Measurements from ENCODE around the gene TESK1. TPM values are rescaled to one million over a fixed set of nuclear protein-coding genes. Genes with fewer than 3 reads are reported as not detected.

The TESK1 gene, protein sequence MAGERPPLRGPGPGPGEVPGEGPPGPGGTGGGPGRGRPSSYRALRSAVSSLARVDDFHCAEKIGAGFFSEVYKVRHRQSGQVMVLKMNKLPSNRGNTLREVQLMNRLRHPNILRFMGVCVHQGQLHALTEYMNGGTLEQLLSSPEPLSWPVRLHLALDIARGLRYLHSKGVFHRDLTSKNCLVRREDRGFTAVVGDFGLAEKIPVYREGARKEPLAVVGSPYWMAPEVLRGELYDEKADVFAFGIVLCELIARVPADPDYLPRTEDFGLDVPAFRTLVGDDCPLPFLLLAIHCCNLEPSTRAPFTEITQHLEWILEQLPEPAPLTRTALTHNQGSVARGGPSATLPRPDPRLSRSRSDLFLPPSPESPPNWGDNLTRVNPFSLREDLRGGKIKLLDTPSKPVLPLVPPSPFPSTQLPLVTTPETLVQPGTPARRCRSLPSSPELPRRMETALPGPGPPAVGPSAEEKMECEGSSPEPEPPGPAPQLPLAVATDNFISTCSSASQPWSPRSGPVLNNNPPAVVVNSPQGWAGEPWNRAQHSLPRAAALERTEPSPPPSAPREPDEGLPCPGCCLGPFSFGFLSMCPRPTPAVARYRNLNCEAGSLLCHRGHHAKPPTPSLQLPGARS
- total RNA-seq: 9.3 TPM
- 32.8 TPM for polyA plus RNA-seq
- long read RNA-seq, donor 1, partial matches to known transcripts: 0 of 2 reads
- long read RNA-seq, donor 1, other reads (novel, unspliced or antisense): 0 of 2 reads
- long read RNA-seq, donor 2: 0 reads
- long read RNA-seq, donor 3, transcript TESK1-201 (10 exons, 2,421 nt): major isoform, 8 of 8 reads
- long read RNA-seq, donor 3, partial matches to known transcripts: 0 of 8 reads
- long read RNA-seq, donor 3, other reads (novel, unspliced or antisense): 0 of 8 reads
- long read RNA-seq, donor 4, partial matches to known transcripts: 5 of 8 reads
- long read RNA-seq, donor 4, other reads (novel, unspliced or antisense): 0 of 8 reads
- long read RNA-seq, donor 5, transcript TESK1-201 (10 exons, 2,421 nt): major isoform, 5 of 12 reads
- long read RNA-seq, donor 5, partial matches to known transcripts: 6 of 12 reads
- long read RNA-seq, donor 5, other reads (novel, unspliced or antisense): 0 of 12 reads
- long read RNA-seq, donor 6, partial matches to known transcripts: 0 of 173 reads
- long read RNA-seq, donor 6, other reads (novel, unspliced or antisense): 170 of 173 reads
- long read RNA-seq, donor 7: 0 reads
- long read RNA-seq, donor 8, partial matches to known transcripts: 0 of 1 reads
- long read RNA-seq, donor 8, other reads (novel, unspliced or antisense): 0 of 1 reads
- long read RNA-seq, donor 9, partial matches to known transcripts: 9 of 13 reads
- long read RNA-seq, donor 9, other reads (novel, unspliced or antisense): 0 of 13 reads
- long read RNA-seq, donor 10, partial matches to known transcripts: 27 of 30 reads
- long read RNA-seq, donor 10, other reads (novel, unspliced or antisense): 0 of 30 reads

DNA sequence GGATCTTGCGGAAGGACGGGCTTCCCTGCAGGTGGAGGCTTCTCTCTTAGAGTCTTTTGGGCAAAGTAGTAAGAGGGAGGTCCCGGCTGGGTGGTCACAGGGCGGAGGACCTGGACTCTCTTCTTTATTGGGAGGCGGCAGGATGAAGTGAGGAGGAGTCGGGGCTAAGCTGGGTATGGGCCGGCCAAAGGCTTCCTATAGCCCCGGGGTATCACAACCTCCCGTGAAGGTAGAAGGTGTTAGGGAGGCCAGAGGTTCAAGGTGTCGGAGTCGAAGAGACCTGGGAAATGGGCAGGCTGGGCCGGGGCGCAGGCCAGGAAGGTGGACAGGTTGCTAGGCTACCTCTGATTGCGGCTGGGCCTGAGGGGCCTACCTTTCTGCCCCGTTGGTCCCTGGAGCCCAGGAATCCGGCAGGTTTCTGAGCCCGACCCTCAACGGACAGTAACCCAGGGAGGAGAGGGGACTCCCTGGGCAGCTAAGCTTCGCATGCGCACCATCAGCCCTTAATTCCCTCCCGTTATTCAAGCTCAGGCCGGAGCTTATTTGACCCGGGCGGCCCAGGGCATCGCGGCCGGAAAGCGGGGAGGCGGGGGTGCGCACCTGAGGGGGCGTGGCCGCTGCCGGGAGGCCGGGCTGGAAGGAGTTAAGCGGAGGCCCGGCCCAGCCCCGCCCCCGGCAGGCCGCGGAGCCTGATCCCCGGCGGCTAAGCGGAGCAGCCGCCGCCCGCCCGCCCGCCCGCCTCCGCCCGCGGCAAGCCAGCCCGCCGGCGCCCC lies at the start of gene TESK1:
TSS of gene TESK1 (plus strand) at position 685 of the 773 bp plus-strand sequence. CDS start 358 bp downstream, outside the sequence.
- peaks cover 22 to 26% of the 10 kb centered on the region in 2 donors for H3K36me3 ChIP-seq (ENCODE audit: control insufficient read depth in 2 of 2, insufficient read depth in 2 of 2, low read length in 1 of 2)
- H3K27me3 ChIP-seq (ENCODE audit: control insufficient read depth in 2 of 2, insufficient read depth in 1 of 2, low read length in 1 of 2): no peaks in the 10 kb centered on the region
- H3K9me3 ChIP-seq (ENCODE audit: control insufficient read depth in 2 of 2, insufficient read depth in 1 of 2, low read length in 1 of 2): no peaks in the 10 kb centered on the region
- peak in 6 of 9 donors; percentile 44 to 84 (median 74) for DNase-seq (ENCODE audit: low read depth in 6 of 9, low spot score in 9 of 9)
- peak within 1 kb of the TSS; percentile 70 to 86 for H3K4me3 ChIP-seq (ENCODE audit: low read length in 2 of 2)
- peak within 1 kb of the TSS; percentile 92 to 93 for H3K27ac ChIP-seq (ENCODE audit: low read depth in 1 of 2, low read length in 1 of 2)
- H3K4me1 ChIP-seq (ENCODE audit: control insufficient read depth in 2 of 2, insufficient read depth in 2 of 2, low read length in 2 of 2): peaks cover 10 to 35% of the 10 kb centered on the region in 2 donors
- WGBS: 1% methylated on average over 55 of the region's 55 CpGs

DNA sequence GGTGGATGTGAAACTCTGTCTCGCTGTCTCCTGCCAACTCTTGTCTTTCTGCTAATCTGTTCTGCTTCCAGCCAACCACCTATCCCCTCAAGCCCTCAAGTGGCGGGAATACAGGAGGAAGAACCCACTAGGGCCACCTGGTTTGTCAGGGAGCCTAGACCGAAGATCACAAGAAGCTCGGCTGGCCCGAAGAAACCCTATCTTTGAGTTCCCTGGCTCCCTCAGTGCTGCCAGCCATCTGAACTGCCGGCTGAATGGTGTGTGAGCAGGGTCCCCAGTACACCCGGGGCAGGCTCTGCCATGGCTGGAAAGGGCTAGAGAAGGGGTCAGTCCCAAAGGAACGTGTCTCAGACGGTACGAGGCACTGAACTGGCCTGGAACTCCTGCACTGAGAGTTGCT lies 49.2 kb upstream of the TESK1 start:
- WGBS: 97% methylated on average over 10 of the region's 10 CpGs
- Histone ChIP-seq H3K4me1 (ENCODE audit: control insufficient read depth in 2 of 2, insufficient read depth in 2 of 2, low read length in 2 of 2) (no peaks in the 10 kb centered on the region), H3K27ac (ENCODE audit: low read depth in 1 of 2, low read length in 1 of 2) (no peak overlapping the region), H3K9me3 (ENCODE audit: control insufficient read depth in 2 of 2, insufficient read depth in 1 of 2, low read length in 1 of 2) (no peaks in the 10 kb centered on the region), H3K27me3 (ENCODE audit: control insufficient read depth in 2 of 2, insufficient read depth in 1 of 2, low read length in 1 of 2) (no peaks in the 10 kb centered on the region), H3K4me3 (ENCODE audit: low read length in 2 of 2) (no peak overlapping the region), H3K36me3 (ENCODE audit: control insufficient read depth in 2 of 2, insufficient read depth in 2 of 2, low read length in 1 of 2) (no peaks in the 10 kb centered on the region)
- DNase-seq (ENCODE audit: low read depth in 6 of 9, low spot score in 9 of 9): no peak

DNA sequence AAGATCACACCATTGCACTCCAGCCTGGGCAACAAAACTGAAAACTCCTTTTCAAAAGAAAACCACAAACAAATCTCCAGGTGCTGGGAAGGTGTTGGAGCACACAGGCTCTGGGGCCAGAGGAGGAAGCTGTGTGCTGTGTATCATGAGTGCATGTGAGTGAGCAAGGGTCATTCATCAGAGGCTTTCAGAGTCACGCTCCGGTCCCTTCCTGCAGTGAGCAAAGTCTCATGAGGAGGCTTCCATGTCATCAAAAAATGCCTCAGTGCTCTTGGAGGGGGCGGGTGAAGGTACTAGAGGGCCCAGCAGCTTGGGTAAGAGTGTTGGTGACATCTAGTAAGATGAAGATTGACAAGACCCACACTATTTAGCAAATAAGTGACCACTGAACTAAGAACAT lies 48.3 kb upstream of the TESK1 start:
- no peaks in the 10 kb centered on the region for H3K27me3 ChIP-seq (ENCODE audit: control insufficient read depth in 2 of 2, insufficient read depth in 1 of 2, low read length in 1 of 2)
- H3K36me3 ChIP-seq (ENCODE audit: control insufficient read depth in 2 of 2, insufficient read depth in 2 of 2, low read length in 1 of 2): no peaks in the 10 kb centered on the region
- 94% methylated on average over 3 of the region's 3 CpGs for WGBS
- H3K9me3 ChIP-seq (ENCODE audit: control insufficient read depth in 2 of 2, insufficient read depth in 1 of 2, low read length in 1 of 2): no peaks in the 10 kb centered on the region
- no peak overlapping the region for H3K4me3 ChIP-seq (ENCODE audit: low read length in 2 of 2)
- no peak overlapping the region for H3K27ac ChIP-seq (ENCODE audit: low read depth in 1 of 2, low read length in 1 of 2)
- no peak for DNase-seq (ENCODE audit: low read depth in 6 of 9, low spot score in 9 of 9)
- no peaks in the 10 kb centered on the region for H3K4me1 ChIP-seq (ENCODE audit: control insufficient read depth in 2 of 2, insufficient read depth in 2 of 2, low read length in 2 of 2)

DNA sequence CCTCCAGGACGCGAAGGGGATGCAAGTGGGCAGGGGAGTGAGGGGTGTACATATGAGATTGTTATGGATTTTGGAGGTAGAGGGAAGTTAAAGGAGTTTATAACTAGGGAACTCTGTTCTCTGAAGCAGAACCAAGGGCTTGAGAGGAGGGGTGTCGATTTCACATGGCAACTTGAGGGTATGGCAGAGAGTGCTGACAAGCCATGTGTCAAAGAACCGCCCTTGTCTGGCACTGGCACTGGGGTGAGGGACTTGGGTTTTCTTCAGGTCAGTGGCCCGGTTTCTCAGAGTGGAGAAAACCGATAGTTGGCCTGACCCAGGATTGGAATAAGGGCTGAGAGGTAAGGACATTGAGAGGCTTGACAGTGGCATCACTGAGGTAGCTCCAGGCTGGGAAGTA lies 47.7 kb upstream of the TESK1 start:
- no peak overlapping the region for H3K4me3 ChIP-seq (ENCODE audit: low read length in 2 of 2)
- 96% methylated on average over 6 of the region's 6 CpGs for WGBS
- no peaks in the 10 kb centered on the region for H3K4me1 ChIP-seq (ENCODE audit: control insufficient read depth in 2 of 2, insufficient read depth in 2 of 2, low read length in 2 of 2)
- H3K27me3 ChIP-seq (ENCODE audit: control insufficient read depth in 2 of 2, insufficient read depth in 1 of 2, low read length in 1 of 2): no peaks in the 10 kb centered on the region
- no peak overlapping the region for H3K27ac ChIP-seq (ENCODE audit: low read depth in 1 of 2, low read length in 1 of 2)
- no peaks in the 10 kb centered on the region for H3K36me3 ChIP-seq (ENCODE audit: control insufficient read depth in 2 of 2, insufficient read depth in 2 of 2, low read length in 1 of 2)
- no peaks in the 10 kb centered on the region for H3K9me3 ChIP-seq (ENCODE audit: control insufficient read depth in 2 of 2, insufficient read depth in 1 of 2, low read length in 1 of 2)
- DNase-seq (ENCODE audit: low read depth in 6 of 9, low spot score in 9 of 9): no peak

DNA sequence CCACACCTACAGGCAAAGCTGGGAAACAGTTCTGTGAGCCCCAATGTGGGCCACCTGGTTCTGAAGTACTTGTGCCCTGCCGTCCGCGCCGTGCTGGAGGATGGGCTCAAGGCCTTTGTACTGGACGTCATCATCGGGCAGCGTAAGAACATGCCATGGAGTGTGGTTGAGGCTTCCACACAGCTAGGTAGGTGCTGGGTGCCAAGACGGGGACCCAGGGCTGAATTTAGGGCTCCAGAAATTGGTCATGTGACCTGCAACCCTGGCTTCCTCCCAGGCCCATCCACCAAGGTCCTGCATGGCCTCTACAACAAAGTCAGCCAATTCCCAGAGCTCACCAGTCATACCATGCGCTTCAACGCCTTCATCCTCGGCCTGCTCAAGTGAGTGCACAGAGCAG lies 46.9 kb upstream of the TESK1 start:
- H3K9me3 ChIP-seq (ENCODE audit: control insufficient read depth in 2 of 2, insufficient read depth in 1 of 2, low read length in 1 of 2): no peaks in the 10 kb centered on the region
- no peaks in the 10 kb centered on the region for H3K27me3 ChIP-seq (ENCODE audit: control insufficient read depth in 2 of 2, insufficient read depth in 1 of 2, low read length in 1 of 2)
- no peaks in the 10 kb centered on the region for H3K4me1 ChIP-seq (ENCODE audit: control insufficient read depth in 2 of 2, insufficient read depth in 2 of 2, low read length in 2 of 2)
- WGBS: 96% methylated on average over 11 of the region's 11 CpGs
- no peak for DNase-seq (ENCODE audit: low read depth in 6 of 9, low spot score in 9 of 9)
- no peaks in the 10 kb centered on the region for H3K36me3 ChIP-seq (ENCODE audit: control insufficient read depth in 2 of 2, insufficient read depth in 2 of 2, low read length in 1 of 2)
- H3K4me3 ChIP-seq (ENCODE audit: low read length in 2 of 2): no peak overlapping the region
- H3K27ac ChIP-seq (ENCODE audit: low read depth in 1 of 2, low read length in 1 of 2): no peak overlapping the region

DNA sequence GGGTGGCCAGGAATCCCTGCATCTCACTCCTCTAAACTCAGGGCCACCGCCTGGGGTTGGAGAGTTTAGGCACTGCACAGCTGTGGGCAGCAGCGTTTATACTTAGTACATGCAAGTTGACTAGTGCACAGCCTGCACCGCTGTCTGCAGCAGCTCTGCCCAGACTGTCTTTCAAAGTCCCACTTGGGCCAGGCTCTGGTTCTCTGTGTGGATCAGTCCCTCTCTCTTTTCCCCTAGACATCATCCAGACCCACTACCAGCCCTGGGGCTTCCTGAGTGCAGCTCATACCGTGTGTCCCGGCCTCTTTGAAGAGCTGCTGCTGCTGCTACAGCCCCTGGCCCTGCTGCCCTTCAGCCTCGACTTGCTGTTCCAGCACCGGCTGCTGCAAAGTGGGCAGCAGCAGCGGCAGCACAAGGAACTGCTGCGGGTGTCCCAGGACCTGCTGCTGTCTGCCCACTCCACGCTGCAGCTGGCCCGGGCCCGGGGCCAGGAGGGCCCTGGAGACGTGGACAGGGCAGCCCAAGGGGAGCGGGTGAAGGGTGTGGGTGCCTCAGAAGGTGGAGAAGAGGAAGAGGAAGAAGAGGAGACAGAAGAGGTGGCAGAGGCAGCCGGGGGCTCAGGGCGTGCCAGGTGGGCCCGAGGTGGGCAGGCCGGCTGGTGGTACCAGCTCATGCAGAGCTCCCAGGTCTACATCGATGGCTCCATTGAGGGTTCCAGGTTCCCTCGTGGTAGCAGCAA lies 45.1 kb upstream of the TESK1 start:
- 95% methylated on average over 20 of the region's 20 CpGs for whole genome bisulfite sequencing
- no peak for DNase-seq (ENCODE audit: low read depth in 6 of 9, low spot score in 9 of 9)
- Histone ChIP-seq H3K27ac (ENCODE audit: low read depth in 1 of 2, low read length in 1 of 2) (no peak overlapping the region), H3K27me3 (ENCODE audit: control insufficient read depth in 2 of 2, insufficient read depth in 1 of 2, low read length in 1 of 2) (no peaks in the 10 kb centered on the region), H3K9me3 (ENCODE audit: control insufficient read depth in 2 of 2, insufficient read depth in 1 of 2, low read length in 1 of 2) (no peaks in the 10 kb centered on the region), H3K4me3 (ENCODE audit: low read length in 2 of 2) (no peak overlapping the region), H3K4me1 (ENCODE audit: control insufficient read depth in 2 of 2, insufficient read depth in 2 of 2, low read length in 2 of 2) (no peaks in the 10 kb centered on the region), H3K36me3 (ENCODE audit: control insufficient read depth in 2 of 2, insufficient read depth in 2 of 2, low read length in 1 of 2) (no peaks in the 10 kb centered on the region)

DNA sequence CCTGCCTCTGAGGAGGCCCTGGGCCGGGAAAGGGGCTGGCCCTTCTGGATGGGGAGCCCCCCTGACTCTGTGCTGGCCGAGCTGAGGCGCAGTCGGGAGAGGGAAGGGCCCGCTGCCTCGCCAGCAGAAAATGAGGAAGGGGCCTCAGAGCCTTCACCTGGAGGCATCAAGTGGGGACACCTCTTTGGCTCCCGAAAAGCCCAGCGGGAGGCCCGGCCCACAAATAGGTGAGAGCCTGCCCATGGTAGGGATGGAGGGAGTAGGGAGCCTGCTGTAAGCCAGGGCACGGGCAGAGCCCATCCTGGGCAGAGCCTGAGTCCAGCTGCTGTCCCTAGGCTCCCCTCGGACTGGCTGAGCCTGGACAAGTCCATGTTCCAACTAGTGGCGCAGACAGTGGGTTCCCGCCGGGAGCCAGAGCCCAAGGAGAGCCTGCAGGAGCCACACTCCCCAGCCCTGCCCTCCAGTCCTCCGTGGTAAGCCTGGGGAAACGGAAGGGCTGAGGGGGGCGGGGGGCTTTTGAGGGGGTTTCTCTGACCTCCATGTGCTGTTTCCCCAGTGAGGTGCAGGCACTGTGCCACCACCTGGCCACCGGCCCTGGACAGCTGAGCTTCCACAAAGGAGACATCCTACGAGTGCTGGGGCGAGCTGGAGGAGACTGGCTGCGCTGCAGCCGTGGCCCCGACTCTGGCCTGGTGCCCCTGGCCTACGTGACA lies 44.3 kb upstream of the TESK1 start:
- H3K36me3 ChIP-seq (ENCODE audit: control insufficient read depth in 2 of 2, insufficient read depth in 2 of 2, low read length in 1 of 2): no peaks in the 10 kb centered on the region
- H3K9me3 ChIP-seq (ENCODE audit: control insufficient read depth in 2 of 2, insufficient read depth in 1 of 2, low read length in 1 of 2): no peaks in the 10 kb centered on the region
- no peak overlapping the region for H3K27ac ChIP-seq (ENCODE audit: low read depth in 1 of 2, low read length in 1 of 2)
- 96% methylated on average over 24 of the region's 24 CpGs for WGBS
- no peak for DNase-seq (ENCODE audit: low read depth in 6 of 9, low spot score in 9 of 9)
- H3K4me3 ChIP-seq (ENCODE audit: low read length in 2 of 2): no peak overlapping the region
- H3K4me1 ChIP-seq (ENCODE audit: control insufficient read depth in 2 of 2, insufficient read depth in 2 of 2, low read length in 2 of 2): no peaks in the 10 kb centered on the region
- H3K27me3 ChIP-seq (ENCODE audit: control insufficient read depth in 2 of 2, insufficient read depth in 1 of 2, low read length in 1 of 2): no peaks in the 10 kb centered on the region

Data from thymus (tissue), 14 donors.